ENCODE data around the gene SYNDIG1. TPM values are rescaled to one million over a fixed set of nuclear protein-coding genes. Genes with fewer than 3 reads are reported as not detected.
A peak's percentile ranks its signal among the peaks of the same experiment; 100 is the strongest.

SYNDIG1 gene
- total RNA-seq, 6 donors from 2014 or later, result 0.30 to 0.37 (median 0.34) TPM; not detected in 3

- ATAC-seq (ENCODE audit: low FRiP score in 2 of 2) (peak in 1 of 2 donors; percentile 5), DNase-seq (no peak)
- H3K9me3 ChIP-seq, result no peaks in the 10 kb centered on the region
- no peak overlapping the region for H3K4me3 ChIP-seq
- H3K4me1 ChIP-seq, result no peaks in the 10 kb centered on the region
- H3K27ac ChIP-seq, result no peak overlapping the region
- no peak for TF ChIP-seq CTCF (IDR thresholded peaks at IDR 0.05)
- TF ChIP-seq EP300 (IDR thresholded peaks at IDR 0.05), result no peak
- TF ChIP-seq POLR2A (IDR thresholded peaks at IDR 0.05), result no peak
- no peak for TF ChIP-seq POLR2AphosphoS5 (IDR thresholded peaks at IDR 0.05)
- 62 to 70% methylated on average over 4 of the region's 4 CpGs for WGBS, 2 donors
- no peaks in the 10 kb centered on the region for H3K27me3 ChIP-seq
- no peaks in the 10 kb centered on the region for H3K36me3 ChIP-seq
Observed at GRCh38 chr20:24479595-24479994, 10.2 kb downstream of the SYNDIG1 start.

- no peak for DNase-seq
- no peaks in the 10 kb centered on the region for H3K9me3 ChIP-seq
- TF ChIP-seq POLR2AphosphoS5 (IDR thresholded peaks at IDR 0.05) (no peak), POLR2A (IDR thresholded peaks at IDR 0.05) (no peak), CTCF (IDR thresholded peaks at IDR 0.05) (no peak), EP300 (IDR thresholded peaks at IDR 0.05) (no peak)
- H3K4me3 ChIP-seq, result no peak overlapping the region
- ATAC-seq (ENCODE audit: low FRiP score in 2 of 2), result no peak
- 62 to 70% methylated on average over 4 of the region's 4 CpGs for WGBS, 2 donors
- no peaks in the 10 kb centered on the region for H3K4me1 ChIP-seq
- no peaks in the 10 kb centered on the region for H3K27me3 ChIP-seq
- H3K27ac ChIP-seq, result no peak overlapping the region
- no peaks in the 10 kb centered on the region for H3K36me3 ChIP-seq
Observed at GRCh38 chr20:24480509-24480908, 11.1 kb downstream of the SYNDIG1 start.

GRCh38 chr20:24481173-24481572 lies 11.7 kb downstream of the SYNDIG1 start:
- no peak overlapping the region for H3K27ac ChIP-seq
- TF ChIP-seq POLR2AphosphoS5 (IDR thresholded peaks at IDR 0.05) (no peak), POLR2A (IDR thresholded peaks at IDR 0.05) (no peak), EP300 (IDR thresholded peaks at IDR 0.05) (no peak), CTCF (IDR thresholded peaks at IDR 0.05) (no peak)
- no peak for ATAC-seq (ENCODE audit: low FRiP score in 2 of 2)
- H3K36me3 ChIP-seq, result no peaks in the 10 kb centered on the region
- no peak for DNase-seq
- 70 to 80% methylated on average over 6 to 7 of the region's 7 CpGs for WGBS, 2 donors
- H3K4me1 ChIP-seq, result no peaks in the 10 kb centered on the region
- H3K4me3 ChIP-seq, result no peak overlapping the region
- H3K9me3 ChIP-seq, result no peaks in the 10 kb centered on the region
- H3K27me3 ChIP-seq, result no peaks in the 10 kb centered on the region

GRCh38 chr20:24483435-24484080 lies 14.1 kb downstream of the SYNDIG1 start:
- ATAC-seq (ENCODE audit: low FRiP score in 2 of 2), result peak in 1 of 2 donors; percentile 31
- no peak for TF ChIP-seq POLR2A (IDR thresholded peaks at IDR 0.05)
- TF ChIP-seq POLR2AphosphoS5 (IDR thresholded peaks at IDR 0.05), result no peak
- no peak for TF ChIP-seq EP300 (IDR thresholded peaks at IDR 0.05)
- TF ChIP-seq CTCF (IDR thresholded peaks at IDR 0.05), result no peak
- 73 to 84% methylated on average over 18 of the region's 18 CpGs for WGBS, 2 donors

GRCh38 chr20:24484081-24484450 lies 14.6 kb downstream of the SYNDIG1 start:
- ATAC-seq (ENCODE audit: low FRiP score in 2 of 2) (no peak), DNase-seq (no peak)
- Histone ChIP-seq H3K27ac (no peak overlapping the region), H3K4me3 (no peak overlapping the region), H3K36me3 (no peaks in the 10 kb centered on the region), H3K9me3 (no peaks in the 10 kb centered on the region), H3K4me1 (no peaks in the 10 kb centered on the region), H3K27me3 (no peaks in the 10 kb centered on the region)
- WGBS, 2 donors, result 80 to 83% methylated on average over 8 of the region's 8 CpGs
- TF ChIP-seq CTCF (IDR thresholded peaks at IDR 0.05), result no peak
- no peak for TF ChIP-seq POLR2AphosphoS5 (IDR thresholded peaks at IDR 0.05)
- TF ChIP-seq POLR2A (IDR thresholded peaks at IDR 0.05), result no peak
- no peak for TF ChIP-seq EP300 (IDR thresholded peaks at IDR 0.05)

More at GRCh38 chr20:24483435-24484080, 14.1 kb downstream of the SYNDIG1 start:
- no peak for DNase-seq
- Histone ChIP-seq H3K36me3 (no peaks in the 10 kb centered on the region), H3K27me3 (no peaks in the 10 kb centered on the region), H3K4me1 (no peaks in the 10 kb centered on the region), H3K27ac (no peak overlapping the region), H3K4me3 (no peak overlapping the region), H3K9me3 (no peaks in the 10 kb centered on the region)
